Measurements from ENCODE around the gene UNC80. TPM values are rescaled to one million over a fixed set of nuclear protein-coding genes. Genes with fewer than 3 reads are reported as not detected.

UNC80 gene
- total and polyA plus RNA-seq, 2 donors (not counting 1 experiment from before 2014, with no cell fraction given) = not detected

DNA sequence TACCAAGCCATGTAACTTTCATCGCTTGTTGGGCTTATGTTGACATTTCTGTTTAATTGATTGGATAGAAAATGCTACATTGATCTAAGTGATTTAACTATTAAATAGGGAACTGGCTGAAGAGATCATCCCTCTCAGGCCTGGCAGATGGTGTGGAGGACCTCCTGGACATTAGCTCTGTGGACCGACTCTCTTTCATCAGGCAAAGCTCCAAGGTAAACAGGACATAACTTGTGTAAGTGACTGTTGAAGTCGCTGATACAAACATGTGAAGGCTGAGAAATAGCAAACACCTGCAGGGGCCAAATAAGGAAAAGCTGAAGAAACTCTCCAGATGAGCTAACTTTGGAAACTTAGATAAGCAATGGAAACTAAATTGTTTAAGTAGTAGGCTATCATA, 68.8 kb downstream of the UNC80 start:
- ChIA-PET CTCF (no interaction called here), POLR2A (no interaction called here)
- Histone ChIP-seq H3K9ac (ENCODE audit: low read length) (no peak overlapping the region), H2AFZ (ENCODE audit: insufficient read depth, low read depth, low read length, poor library complexity, severe bottlenecking) (no peak overlapping the region), H3K79me2 (ENCODE audit: control insufficient read depth, insufficient read depth, low read length) (no peaks in the 10 kb centered on the region), H3K27me3 (replicated peaks in 1 of 4; ENCODE audit: control extremely low read depth in 1 of 4, control insufficient read depth in 3 of 4, insufficient read depth in 4 of 4, low read length in 3 of 4) (no peaks in the 10 kb centered on the region), H3K4me1 (ENCODE audit: control insufficient read depth in 2 of 2, insufficient read depth in 2 of 2, low read length in 2 of 2) (no peaks in the 10 kb centered on the region), H3K4me3 (ENCODE audit: control extremely low read depth in 1 of 5, extremely low read depth in 1 of 5, insufficient read depth in 1 of 5, low read depth in 2 of 5, low read length in 4 of 5) (no peak overlapping the region), H3K9me3 (ENCODE audit: control extremely low read depth in 1 of 3, control insufficient read depth in 2 of 3, insufficient read depth in 1 of 3, low read length in 2 of 3) (peaks cover 0 to 2% (median 0%) of the 10 kb centered on the region in 3 donors), H3K36me3 (replicated peaks in 1 of 2; ENCODE audit: control extremely low read depth in 1 of 2, control insufficient read depth in 1 of 2, extremely low read depth in 1 of 2, insufficient read depth in 2 of 2, low read length in 1 of 2) (no peaks in the 10 kb centered on the region), H3K4me2 (replicated peaks; ENCODE audit: low read depth, low read length, poor library complexity, severe bottlenecking) (no peak overlapping the region), H4K20me1 (ENCODE audit: control insufficient read depth, insufficient read depth, low read length, poor library complexity, severe bottlenecking) (no peaks in the 10 kb centered on the region), H3K27ac (ENCODE audit: low read length in 2 of 2) (no peak overlapping the region)
- Mint-ChIP-seq H3K27ac (no peak overlapping the region), H3K4me3 (no peak overlapping the region), H3K27me3 (no peaks in the 10 kb centered on the region), H3K4me1 (no peaks in the 10 kb centered on the region), H3K9me3 (ENCODE audit: insufficient read depth) (no peaks in the 10 kb centered on the region)
- intact Hi-C loops (cut with micrococcal nuclease) = no loop called here
- TF ChIP-seq EZH2 (IDR thresholded peaks at IDR 0.05; ENCODE audit: borderline replicate concordance, insufficient read depth, low read depth, low read length, poor library complexity, severe bottlenecking) = no peak
- TF ChIP-seq, protein P1, sequence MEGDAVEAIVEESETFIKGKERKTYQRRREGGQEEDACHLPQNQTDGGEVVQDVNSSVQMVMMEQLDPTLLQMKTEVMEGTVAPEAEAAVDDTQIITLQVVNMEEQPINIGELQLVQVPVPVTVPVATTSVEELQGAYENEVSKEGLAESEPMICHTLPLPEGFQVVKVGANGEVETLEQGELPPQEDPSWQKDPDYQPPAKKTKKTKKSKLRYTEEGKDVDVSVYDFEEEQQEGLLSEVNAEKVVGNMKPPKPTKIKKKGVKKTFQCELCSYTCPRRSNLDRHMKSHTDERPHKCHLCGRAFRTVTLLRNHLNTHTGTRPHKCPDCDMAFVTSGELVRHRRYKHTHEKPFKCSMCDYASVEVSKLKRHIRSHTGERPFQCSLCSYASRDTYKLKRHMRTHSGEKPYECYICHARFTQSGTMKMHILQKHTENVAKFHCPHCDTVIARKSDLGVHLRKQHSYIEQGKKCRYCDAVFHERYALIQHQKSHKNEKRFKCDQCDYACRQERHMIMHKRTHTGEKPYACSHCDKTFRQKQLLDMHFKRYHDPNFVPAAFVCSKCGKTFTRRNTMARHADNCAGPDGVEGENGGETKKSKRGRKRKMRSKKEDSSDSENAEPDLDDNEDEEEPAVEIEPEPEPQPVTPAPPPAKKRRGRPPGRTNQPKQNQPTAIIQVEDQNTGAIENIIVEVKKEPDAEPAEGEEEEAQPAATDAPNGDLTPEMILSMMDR (IDR thresholded peaks at IDR 0.05) = no peak
- 100% methylated on average over 1 of the region's 3 CpGs for WGBS (ENCODE audit: insufficient coverage)
- DNase-seq = no peak
- ATAC-seq (ENCODE audit: low read depth) = no peak

DNA sequence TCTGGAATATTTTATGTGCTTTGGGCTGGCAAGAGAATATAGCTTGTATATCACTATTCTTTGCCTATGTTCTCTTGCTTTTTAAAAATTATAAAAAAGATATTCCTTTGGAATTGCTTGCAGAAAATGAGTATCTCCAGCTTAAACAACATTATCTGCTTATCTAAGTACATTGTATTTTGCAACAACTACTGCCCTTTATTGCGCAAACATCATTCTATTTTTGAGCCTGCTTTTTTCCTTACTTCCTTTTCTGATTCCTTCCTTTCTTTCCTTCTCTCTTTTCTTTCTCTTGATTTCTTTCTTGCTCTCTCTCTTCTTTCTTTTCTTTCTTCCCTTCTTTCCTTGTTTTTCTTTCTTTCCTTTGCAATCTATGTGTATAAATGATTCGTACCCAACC, 74.0 kb downstream of the UNC80 start:
- Histone ChIP-seq H3K9me3 (ENCODE audit: control extremely low read depth in 1 of 3, control insufficient read depth in 2 of 3, insufficient read depth in 1 of 3, low read length in 2 of 3) (no peaks in the 10 kb centered on the region), H4K20me1 (ENCODE audit: control insufficient read depth, insufficient read depth, low read length, poor library complexity, severe bottlenecking) (no peaks in the 10 kb centered on the region), H3K4me2 (replicated peaks; ENCODE audit: low read depth, low read length, poor library complexity, severe bottlenecking) (no peak overlapping the region), H3K27ac (ENCODE audit: low read length in 2 of 2) (no peak overlapping the region), H3K4me1 (ENCODE audit: control insufficient read depth in 2 of 2, insufficient read depth in 2 of 2, low read length in 2 of 2) (no peaks in the 10 kb centered on the region), H3K36me3 (replicated peaks in 1 of 2; ENCODE audit: control extremely low read depth in 1 of 2, control insufficient read depth in 1 of 2, extremely low read depth in 1 of 2, insufficient read depth in 2 of 2, low read length in 1 of 2) (no peaks in the 10 kb centered on the region), H3K9ac (ENCODE audit: low read length) (no peak overlapping the region), H3K27me3 (replicated peaks in 1 of 4; ENCODE audit: control extremely low read depth in 1 of 4, control insufficient read depth in 3 of 4, insufficient read depth in 4 of 4, low read length in 3 of 4) (no peaks in the 10 kb centered on the region), H3K79me2 (ENCODE audit: control insufficient read depth, insufficient read depth, low read length) (no peaks in the 10 kb centered on the region), H3K4me3 (ENCODE audit: control extremely low read depth in 1 of 5, extremely low read depth in 1 of 5, insufficient read depth in 1 of 5, low read depth in 2 of 5, low read length in 4 of 5) (no peak overlapping the region), H2AFZ (ENCODE audit: insufficient read depth, low read depth, low read length, poor library complexity, severe bottlenecking) (no peak overlapping the region)
- CTCF ChIA-PET = no interaction called here
- no peaks in the 10 kb centered on the region for H3K4me1 Mint-ChIP-seq
- H3K4me3 Mint-ChIP-seq = no peak overlapping the region
- DNase-seq (no peak), ATAC-seq (ENCODE audit: low read depth) (no peak)
- no peaks in the 10 kb centered on the region for H3K9me3 Mint-ChIP-seq (ENCODE audit: insufficient read depth)
- WGBS (ENCODE audit: insufficient coverage) = 88% methylated on average over 1 of the region's 2 CpGs
- POLR2A ChIA-PET = no interaction called here
- TF ChIP-seq, protein P1 (IDR thresholded peaks at IDR 0.05) = no peak
- TF ChIP-seq EZH2 (IDR thresholded peaks at IDR 0.05; ENCODE audit: borderline replicate concordance, insufficient read depth, low read depth, low read length, poor library complexity, severe bottlenecking) = no peak
- intact Hi-C loops (cut with micrococcal nuclease) = no loop called here
- no peaks in the 10 kb centered on the region for H3K27me3 Mint-ChIP-seq
- no peak overlapping the region for H3K27ac Mint-ChIP-seq

All from B cell (primary cell).